A549 (cell line): ENCODE measurements around the gene CABP1. TPM values are rescaled to one million over a fixed set of nuclear protein-coding genes. Genes with fewer than 3 reads are reported as not detected.
"Not testable (repeated sequence)": the region's sequence is repeated elsewhere in the genome, so short reads cannot be mapped to it uniquely, and the experiment has no call there.

ENCODE experiments used
- ATAC-seq, 2 experiments: fragments of 200-7000 bp in 1 of 2; fragments of >200 bp in 1 of 2; cut with Nextera tagmentation in 1 of 2; cut with Tn5 transposase in 1 of 2; 3 replicates each; pipeline versions ENCODE4 v1.8.0 to v1.9.1; 2018 to 2020; ENCODE audit warnings: mild to moderate bottlenecking in 1 of 2, moderate library complexity in 1 of 2
- CTCF ChIA-PET: fragments of 300-600 bp; sonication (Branson Sonifier 250); formaldehyde crosslinking; extraction: SDS; loops from one replicate; lab custom pipeline; 2021; ENCODE audit warnings: antibody characterized with exemption, inconsistent platforms; lab: Yijun Ruan, JAX
- POLR2A ChIA-PET: fragments of 350-600 bp; formaldehyde crosslinking; extraction: SDS; loops from one replicate; lab custom pipeline; 2021; ENCODE audit warnings: antibody characterized with exemption, inconsistent platforms; lab: Yijun Ruan, JAX
- DNase-seq, 2 experiments: peaks; one replicate each; pipeline versions ENCODE4 v3.0.0 to v3.0.0-alpha.2; 2011 to 2016; ENCODE audit warnings: low read depth in 1 of 2, low spot score in 1 of 2
- FAIRE-seq: peaks from 2 replicates; lab custom pipeline; 2011; peaks lifted over from hg19 to GRCh38; lab: Jason Lieb, UNC
- H3K27ac ChIP-seq, 2 experiments: fragments of >200 bp; sonication (Bioruptor Twin); formaldehyde crosslinking; 3 replicates each; pipeline ENCODE4 v1.5.1; 2016 to 2017
- H3K4me1 ChIP-seq: fragments of >200 bp; sonication (Bioruptor Twin); formaldehyde crosslinking; 3 replicates; pipeline ENCODE4 v1.6.1; 2016
- H3K4me2 ChIP-seq: fragments of >200 bp; sonication (Bioruptor Twin); formaldehyde crosslinking; 3 replicates; pipeline ENCODE4 v1.6.1; 2016
- H3K4me3 ChIP-seq: fragments of >200 bp; sonication (Bioruptor Twin); formaldehyde crosslinking; 3 replicates; pipeline ENCODE4 v1.5.1; 2016
- H3K9me3 ChIP-seq: fragments of >200 bp; sonication (Bioruptor Twin); formaldehyde crosslinking; 3 replicates; pipeline ENCODE4 v1.6.1; 2016
- CEBPB ChIP-seq, 2 experiments: fragments of >200 bp in 1 of 2; sonication (Bioruptor Twin) in 1 of 2; formaldehyde crosslinking in 1 of 2; IDR thresholded peaks; 2 replicates each; pipeline ENCODE4 v1.6.1; 2012 to 2016
- CTCF ChIP-seq: fragments of >200 bp; sonication (Bioruptor Twin); formaldehyde crosslinking; IDR thresholded peaks from 3 replicates; pipeline ENCODE4 v1.5.1; 2016
- EHMT2 ChIP-seq: fragments of 200-600 bp; sonication (generic); IDR thresholded peaks from 2 replicates; pipeline ENCODE4 v1.6.1; 2016; ENCODE audit warnings: antibody characterized with exemption, low read depth, mild to moderate bottlenecking, moderate library complexity
- FOXS1 ChIP-seq: fragments of 250-450 bp; sonication (Bioruptor Pico); IDR thresholded peaks from 2 replicates; pipeline ENCODE4 v1.5.0; 2020; ENCODE audit warnings: mild to moderate bottlenecking, moderate library complexity
- GATA3 ChIP-seq: IDR thresholded peaks from 2 replicates; pipeline ENCODE4 v1.6.1; 2012; ENCODE audit warnings: borderline replicate concordance
- HES2 ChIP-seq: fragments of >200 bp; sonication (Bioruptor Twin); formaldehyde crosslinking; IDR thresholded peaks from 2 replicates; pipeline ENCODE4 v1.6.1; 2016
- HEYL ChIP-seq: fragments of 250-450 bp; sonication (Bioruptor Pico); IDR thresholded peaks from 2 replicates; pipeline ENCODE4 v1.8.0; 2021; ENCODE audit warnings: mild to moderate bottlenecking, moderate library complexity
- MAZ ChIP-seq: fragments of 150-350 bp; IDR thresholded peaks from 2 replicates; pipeline ENCODE4 v1.6.1; 2014; ENCODE audit warnings: antibody characterized with exemption, low read depth, low read length, borderline replicate concordance
- MYC ChIP-seq: IDR thresholded peaks from 2 replicates; pipeline ENCODE4 v1.6.1; 2012; ENCODE audit warnings: mild to moderate bottlenecking, inconsistent platforms, low read length, improper control_type of control experiment, borderline replicate concordance
- PHF8 ChIP-seq: fragments of 200-600 bp; sonication (generic); IDR thresholded peaks from 2 replicates; pipeline ENCODE4 v1.6.1; 2016; ENCODE audit warnings: low read depth, mild to moderate bottlenecking, antibody characterized with exemption, moderate library complexity, borderline replicate concordance
- POLR2A ChIP-seq: IDR thresholded peaks from 2 replicates; pipeline ENCODE4 v1.6.1; 2012; ENCODE audit warnings: mild to moderate bottlenecking, low read length
- REST ChIP-seq: fragments of 200-600 bp; sonication (generic); IDR thresholded peaks from 2 replicates; pipeline ENCODE4 v1.6.1; 2016; ENCODE audit warnings: antibody characterized with exemption, mild to moderate bottlenecking, moderate library complexity
- RFX5 ChIP-seq: fragments of 450-650 bp; IDR thresholded peaks from 2 replicates; pipeline ENCODE4 v1.7.1; 2014; ENCODE audit warnings: antibody characterized with exemption, mild to moderate bottlenecking, moderate library complexity
- SMC3 ChIP-seq: fragments of >200 bp; sonication (Bioruptor Twin); formaldehyde crosslinking; IDR thresholded peaks from 3 replicates; pipeline ENCODE4 v1.6.1; 2018; ENCODE audit warnings: inconsistent platforms
- WGBS: methylation state at CpG from one replicate; pipeline ENCODE4 v1.1.6; 2017; ENCODE audit errors: missing lambda C conversion rate; 5-methylcytosine and 5-hydroxymethylcytosine counted together
- polyA plus RNA-seq, 4 experiments: library from polyadenylated mRNA; depleted of rRNA in 3 of 4; stranded (reverse); fragments of >200 nt; fragmentation: RNase III in 1 of 4; extraction: RNeasy Plus Mini Kit Qiagen cat#74134 plus additional on column Dnase treatment in 1 of 4; gene quantifications; 2 replicates in 3 of 4; 3 replicates in 1 of 4; pipeline ENCODE4 v1.2.3, GENCODE V29; 2011 to 2017
- TF ChIP-seq, protein P1 (sequence below): fragments of 450-650 bp; IDR thresholded peaks from 2 replicates; pipeline ENCODE4 v1.6.1; 2014; ENCODE audit warnings: antibody characterized with exemption
- TF ChIP-seq, protein P2 (sequence below): fragments of 250-450 bp; sonication (Bioruptor Pico); IDR thresholded peaks from 2 replicates; pipeline ENCODE4 v1.5.0; 2021; ENCODE audit warnings: mild to moderate bottlenecking, moderate library complexity, borderline replicate concordance
- TF ChIP-seq, protein P3 (sequence below): IDR thresholded peaks from 2 replicates; pipeline ENCODE4 v1.6.1; 2012; ENCODE audit warnings: low read depth, borderline replicate concordance

The CABP1 gene
- polyA plus RNA-seq, 2 of the 4 experiments (the other 2 are of a cell fraction), result 0.15 to 0.22 TPM

DNA sequence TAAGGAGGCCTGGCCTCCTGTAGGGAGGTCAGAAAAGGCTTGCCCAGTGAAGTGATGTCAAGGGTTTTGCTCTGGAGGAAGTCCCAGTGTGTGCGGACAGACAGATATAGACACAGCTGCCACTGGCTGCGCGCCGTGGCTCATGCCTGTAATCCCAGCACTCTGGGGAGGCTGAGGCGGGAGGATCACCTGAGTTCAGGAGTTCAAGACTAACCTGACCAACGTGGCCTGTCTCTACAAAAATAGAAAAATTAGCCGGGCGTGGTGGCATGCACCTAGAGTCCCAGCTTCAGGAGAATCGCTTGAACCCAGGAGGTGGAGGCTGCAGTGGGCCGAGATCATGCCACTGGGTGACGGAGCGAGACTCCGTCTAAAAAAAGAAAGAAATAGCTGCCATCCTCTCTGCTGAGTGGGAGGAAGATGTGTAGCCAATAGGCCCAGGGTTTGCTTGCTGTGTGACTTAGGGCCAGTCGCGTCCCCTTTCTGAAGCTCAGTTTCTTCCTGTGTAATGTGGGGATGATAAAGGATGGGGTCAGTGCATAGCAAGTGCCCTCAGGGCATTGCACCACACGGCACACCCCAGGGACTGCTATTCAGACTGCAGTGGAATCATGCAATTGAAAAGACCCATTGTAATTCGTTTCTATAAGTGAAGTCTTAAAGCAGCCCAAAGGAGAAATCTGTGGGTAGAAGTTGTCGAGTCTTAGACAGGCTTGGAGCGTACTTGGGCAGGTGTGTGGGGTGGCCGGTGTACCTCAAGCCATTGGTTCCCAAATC, 27.9 kb downstream of the CABP1 start:
- ChIA-PET CTCF (interaction anchor here (0.6 to 3.0 kb wide), 7 partner anchors 9 to 352 kb away, joined by 3 to 29 read pairs (median 4); no protein-coding TSS in a partner anchor), POLR2A (no interaction called here)
- no peak for DNase-seq
- WGBS, result 74% methylated on average over 20 of the region's 20 CpGs
- 0 out of 3 replicates have a peak, but pooled peaks cover 4% of the 10 kb centered on the region for H3K4me1 ChIP-seq
- no peak for FAIRE-seq
- no peak overlapping the region for H3K4me3 ChIP-seq
- ATAC-seq, result no peak
- H3K4me2 ChIP-seq, result no peak overlapping the region
- no peak overlapping the region for H3K27ac ChIP-seq
- TF ChIP-seq MAZ (no peak), PHF8 (no peak), RFX5 (no peak)
- TF ChIP-seq, protein P1, sequence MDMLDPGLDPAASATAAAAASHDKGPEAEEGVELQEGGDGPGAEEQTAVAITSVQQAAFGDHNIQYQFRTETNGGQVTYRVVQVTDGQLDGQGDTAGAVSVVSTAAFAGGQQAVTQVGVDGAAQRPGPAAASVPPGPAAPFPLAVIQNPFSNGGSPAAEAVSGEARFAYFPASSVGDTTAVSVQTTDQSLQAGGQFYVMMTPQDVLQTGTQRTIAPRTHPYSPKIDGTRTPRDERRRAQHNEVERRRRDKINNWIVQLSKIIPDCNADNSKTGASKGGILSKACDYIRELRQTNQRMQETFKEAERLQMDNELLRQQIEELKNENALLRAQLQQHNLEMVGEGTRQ, result no peak
- no peaks in the 10 kb centered on the region for H3K9me3 ChIP-seq

- Histone ChIP-seq H3K4me3 (no peak overlapping the region), H3K27ac (no peak overlapping the region), H3K9me3 (no peaks in the 10 kb centered on the region), H3K4me1 (0 out of 3 replicates have a peak, but pooled peaks cover 4% of the 10 kb centered on the region), H3K4me2 (no peak overlapping the region)
- no peak for TF ChIP-seq CTCF
- TF ChIP-seq, protein P2, sequence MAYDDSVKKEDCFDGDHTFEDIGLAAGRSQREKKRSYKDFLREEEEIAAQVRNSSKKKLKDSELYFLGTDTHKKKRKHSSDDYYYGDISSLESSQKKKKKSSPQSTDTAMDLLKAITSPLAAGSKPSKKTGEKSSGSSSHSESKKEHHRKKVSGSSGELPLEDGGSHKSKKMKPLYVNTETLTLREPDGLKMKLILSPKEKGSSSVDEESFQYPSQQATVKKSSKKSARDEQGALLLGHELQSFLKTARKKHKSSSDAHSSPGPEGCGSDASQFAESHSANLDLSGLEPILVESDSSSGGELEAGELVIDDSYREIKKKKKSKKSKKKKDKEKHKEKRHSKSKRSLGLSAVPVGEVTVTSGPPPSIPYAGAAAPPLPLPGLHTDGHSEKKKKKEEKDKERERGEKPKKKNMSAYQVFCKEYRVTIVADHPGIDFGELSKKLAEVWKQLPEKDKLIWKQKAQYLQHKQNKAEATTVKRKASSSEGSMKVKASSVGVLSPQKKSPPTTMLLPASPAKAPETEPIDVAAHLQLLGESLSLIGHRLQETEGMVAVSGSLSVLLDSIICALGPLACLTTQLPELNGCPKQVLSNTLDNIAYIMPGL, result no peak
- no peak for TF ChIP-seq EHMT2
- no peak for TF ChIP-seq POLR2A
- no peak for TF ChIP-seq FOXS1 (CRISPR knock-in tag)
- no peak for TF ChIP-seq CEBPB (IDR thresholded peaks at IDR 0.05)
- TF ChIP-seq MAZ, result no peak
- TF ChIP-seq HES2, result no peak
- no peak for TF ChIP-seq REST
- no peak for TF ChIP-seq SMC3
- TF ChIP-seq, protein P3, sequence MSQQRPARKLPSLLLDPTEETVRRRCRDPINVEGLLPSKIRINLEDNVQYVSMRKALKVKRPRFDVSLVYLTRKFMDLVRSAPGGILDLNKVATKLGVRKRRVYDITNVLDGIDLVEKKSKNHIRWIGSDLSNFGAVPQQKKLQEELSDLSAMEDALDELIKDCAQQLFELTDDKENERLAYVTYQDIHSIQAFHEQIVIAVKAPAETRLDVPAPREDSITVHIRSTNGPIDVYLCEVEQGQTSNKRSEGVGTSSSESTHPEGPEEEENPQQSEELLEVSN, result no peak
- no peak for TF ChIP-seq MYC
- no peak for TF ChIP-seq HEYL (CRISPR knock-in tag)
- no peak for TF ChIP-seq GATA3
- WGBS, result 72% methylated on average over 18 of the region's 19 CpGs
- no peak for FAIRE-seq
- ATAC-seq, result peak; percentile 51 to 68; a peak in 4 of 6 replicates
- ChIA-PET POLR2A (no interaction called here), CTCF (interaction anchor here (0.6 to 3.0 kb wide), 11 partner anchors 10 to 391 kb away, joined by 3 to 29 read pairs (median 4); no protein-coding TSS in a partner anchor)
- no peak for DNase-seq
Measured at GRCh38 chr12:120668868-120669840, 28.7 kb downstream of the CABP1 start.

DNA sequence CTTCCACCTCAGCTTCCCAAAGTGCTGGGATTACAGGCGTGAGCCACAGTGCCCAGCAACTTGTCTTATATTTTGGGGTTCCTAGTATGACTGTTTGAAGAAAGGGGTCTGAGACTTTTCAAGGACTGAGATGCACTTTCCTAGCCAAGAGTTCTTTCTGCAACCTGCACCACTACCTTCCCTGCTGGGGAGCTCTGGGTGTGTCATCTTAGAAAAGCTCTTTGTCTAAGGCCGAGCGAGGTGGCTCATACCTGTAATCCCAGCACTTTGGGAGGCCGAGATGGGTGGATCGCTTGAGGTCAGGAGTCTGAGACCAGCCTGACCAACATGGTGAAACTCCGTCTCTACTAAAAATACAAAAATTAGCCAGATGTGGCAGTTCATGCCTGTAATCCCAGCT, 29.8 kb downstream of the CABP1 start:
- H3K27ac ChIP-seq, ATAC-seq, H3K9me3 ChIP-seq, FAIRE-seq, POLR2A ChIA-PET, H3K4me1 ChIP-seq, DNase-seq, H3K4me3 ChIP-seq, H3K4me2 ChIP-seq: not testable (repeated sequence)
- CTCF ChIA-PET, result interaction anchor here (0.8 to 3.0 kb wide), 5 partner anchors 14 to 88 kb away, joined by 3 to 29 read pairs (median 3); no protein-coding TSS in a partner anchor
- WGBS, result 88% methylated on average over 6 of the region's 6 CpGs
